GM18507 (cell line): ENCODE measurements around the gene RBM6.
"Not testable (repeated sequence)": the region's sequence is repeated elsewhere in the genome, so short reads cannot be mapped to it uniquely, and the experiment has no call there.

ENCODE experiments used
- DNase-seq: peaks from one replicate; pipeline ENCODE4 v3.0.0; 2011; ENCODE audit warnings: low read depth; ENCODE audit not compliant: insufficient read length; ENCODE audit errors: extremely low spot score
- FAIRE-seq: peaks from 2 replicates; lab custom pipeline; 2011; peaks lifted over from hg19 to GRCh38; lab: Jason Lieb, UNC

RBM6 gene

DNA sequence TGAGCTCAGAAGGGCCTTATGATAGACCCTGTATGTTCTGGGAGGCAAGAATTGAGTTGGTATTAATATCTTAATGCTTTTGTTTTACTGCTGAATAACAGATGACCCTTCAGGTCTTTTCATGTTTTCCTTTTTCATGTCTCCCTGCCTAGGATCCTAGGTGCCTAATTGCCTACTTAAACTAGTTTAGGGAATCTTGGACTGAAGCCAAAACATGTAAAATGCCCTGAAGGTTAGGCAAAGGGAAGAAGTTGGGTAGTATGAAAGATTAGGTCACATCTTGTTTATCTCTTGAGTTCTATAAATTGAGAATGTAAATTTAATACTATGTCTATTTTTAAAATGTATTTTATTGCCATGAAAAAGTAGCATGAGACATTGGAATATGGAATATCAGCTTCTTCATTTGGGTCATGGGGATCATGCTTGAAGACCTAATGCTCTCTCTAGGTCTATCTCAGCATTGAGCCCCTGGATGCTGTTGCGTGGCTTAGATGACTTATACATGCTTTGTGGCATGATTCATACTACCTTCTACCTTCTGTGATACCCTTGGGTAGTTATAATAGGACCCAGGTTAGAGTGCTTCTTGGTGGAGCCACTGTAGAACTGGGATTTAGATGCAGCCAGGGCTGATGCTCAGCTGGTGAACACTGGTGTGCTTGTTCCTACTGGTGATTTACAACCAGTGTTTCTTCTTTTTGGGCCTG, 26.4 kb downstream of the RBM6 start:
- FAIRE-seq, result no peak

DNA sequence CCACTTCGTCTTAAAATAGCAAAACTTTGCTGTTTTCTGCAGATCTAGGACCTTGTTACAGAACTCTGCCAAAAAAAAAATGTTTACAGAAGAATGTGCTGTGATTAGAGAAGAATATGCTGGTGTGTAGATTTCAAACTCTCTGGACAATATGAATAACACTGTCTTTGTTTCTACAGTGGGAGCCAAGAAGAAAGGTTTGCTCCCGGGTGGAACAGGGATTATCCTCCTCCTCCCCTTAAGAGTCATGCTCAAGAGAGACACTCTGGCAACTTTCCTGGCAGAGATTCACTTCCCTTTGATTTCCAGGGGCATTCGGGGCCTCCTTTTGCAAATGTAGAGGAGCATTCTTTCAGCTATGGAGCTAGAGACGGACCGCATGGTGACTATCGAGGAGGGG, 27.3 kb downstream of the RBM6 start:
- DNase-seq, result no peak
- FAIRE-seq, result no peak

More for the DNA sequence above, 26.4 kb downstream of the RBM6 start:
- DNase-seq, result no peak

- no peak for FAIRE-seq
- no peak for DNase-seq
Observed at GRCh38 chr3:49968346-49968745, 28.4 kb downstream of the RBM6 start.

GRCh38 chr3:49972656-49973055, 32.7 kb downstream of the RBM6 start:
- DNase-seq, result no peak
- no peak for FAIRE-seq

DNA sequence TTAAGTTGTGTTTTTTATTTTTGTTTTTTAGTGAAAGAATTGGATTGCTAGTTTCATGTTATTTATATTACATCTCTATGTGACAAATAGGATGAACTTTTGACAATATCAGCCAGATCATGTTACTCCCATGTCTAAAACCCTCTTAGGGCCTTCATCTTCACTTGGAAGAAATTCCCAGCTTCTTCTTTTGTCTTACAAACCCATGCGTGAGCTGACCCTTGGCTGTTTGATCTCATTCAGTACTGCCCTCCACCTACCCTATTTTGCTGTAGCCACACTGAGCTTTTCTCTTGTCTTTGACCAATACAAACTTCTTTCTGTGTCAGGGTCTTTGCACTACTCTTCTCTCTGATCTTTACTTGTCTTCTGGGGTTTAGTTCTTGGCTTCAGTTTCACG, 37.0 kb downstream of the RBM6 start:
- DNase-seq, result no peak
- FAIRE-seq, result no peak

GRCh38 chr3:49984394-49984793, 44.4 kb downstream of the RBM6 start:
- DNase-seq (no peak), FAIRE-seq (no peak)

DNA sequence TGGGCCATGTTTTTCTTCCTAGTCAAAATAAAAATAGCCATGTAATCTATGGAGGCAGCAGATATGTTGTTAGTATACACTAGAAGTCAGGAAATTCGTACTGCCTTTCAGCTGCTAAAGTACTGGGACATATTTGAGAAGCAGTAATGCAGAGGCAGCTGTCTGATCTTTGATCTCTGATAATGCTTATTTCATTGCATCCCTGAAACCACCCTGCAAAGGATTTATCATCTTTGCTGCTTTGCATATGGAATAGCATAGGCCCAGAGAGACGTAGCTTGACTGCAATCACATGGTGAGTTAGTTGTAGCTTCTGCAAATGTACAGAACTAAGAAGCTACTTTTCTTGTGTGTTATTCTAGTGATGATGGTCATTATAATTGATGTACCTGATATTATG, 52.4 kb downstream of the RBM6 start:
- no peak for FAIRE-seq
- DNase-seq, result no peak

DNA sequence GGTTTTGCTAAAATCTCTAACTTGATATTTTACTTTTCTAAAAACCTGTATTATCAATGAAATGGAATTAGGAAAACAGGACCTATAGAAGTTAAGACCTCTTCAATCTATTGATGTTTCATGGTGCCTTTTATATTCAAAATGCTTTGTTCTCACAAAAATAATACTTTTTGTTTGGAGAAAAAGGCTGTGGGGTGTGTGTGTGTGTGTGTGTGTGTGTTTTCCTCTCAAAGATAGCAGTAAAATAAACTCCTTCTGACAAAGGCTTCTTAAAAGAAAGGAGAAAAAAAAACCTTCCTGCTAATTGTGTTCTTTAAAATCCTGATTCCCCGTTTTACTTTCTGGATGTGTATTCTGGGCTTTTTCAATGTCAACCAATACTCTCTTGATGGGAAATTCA, 54.5 kb downstream of the RBM6 start:
- FAIRE-seq (no peak), DNase-seq (no peak)

- FAIRE-seq, result no peak
Observed at GRCh38 chr3:49996016-49996415, 56.1 kb downstream of the RBM6 start.

GRCh38 chr3:49997862-49998261, 57.9 kb downstream of the RBM6 start:
- DNase-seq, result no peak
- FAIRE-seq, result no peak

More at GRCh38 chr3:49996016-49996415, 56.1 kb downstream of the RBM6 start:
- no peak for DNase-seq

DNA sequence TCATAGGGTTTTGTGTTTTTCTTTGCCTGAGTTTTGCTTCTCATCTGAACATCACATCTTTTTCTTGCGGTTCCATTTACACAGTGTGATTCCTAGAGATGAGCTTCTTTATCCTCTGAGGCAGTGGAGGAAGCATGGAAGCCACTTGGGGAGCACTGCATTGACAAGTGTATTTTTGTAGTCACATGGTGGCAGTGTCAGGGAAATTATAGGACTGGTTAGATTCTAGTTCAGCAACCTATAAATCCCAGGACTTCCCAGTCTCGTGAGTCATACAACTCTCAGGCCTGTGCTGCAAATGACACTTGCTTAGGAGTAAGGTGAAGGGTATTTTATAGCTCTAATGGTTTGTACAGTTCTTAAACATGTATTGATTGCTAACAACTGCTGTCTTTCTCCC, 58.4 kb downstream of the RBM6 start:
- FAIRE-seq (no peak), DNase-seq (no peak)

- no peak for DNase-seq
- FAIRE-seq, result no peak
Observed at GRCh38 chr3:50001511-50001910, 61.6 kb downstream of the RBM6 start.

DNA sequence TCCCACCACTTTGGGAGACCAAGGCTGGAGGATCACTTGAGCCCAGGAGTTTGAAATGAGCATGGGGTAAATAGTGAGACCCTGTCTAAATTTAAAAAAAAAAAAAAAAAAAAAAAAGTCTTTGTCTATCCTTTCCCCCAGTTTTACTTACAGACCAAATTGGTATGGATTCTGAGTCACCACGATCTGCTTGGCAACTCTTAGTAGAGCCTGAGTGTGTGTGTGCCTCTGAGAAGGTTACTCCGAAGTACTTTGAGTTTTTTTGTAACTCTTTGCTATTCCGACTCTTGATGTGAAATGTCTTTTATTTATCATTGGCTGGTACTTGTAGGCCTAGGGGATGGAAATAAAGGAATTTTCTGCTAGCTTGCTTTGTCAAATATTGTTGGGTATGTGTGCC, 63.3 kb downstream of the RBM6 start:
- DNase-seq, result no peak
- FAIRE-seq, result no peak

DNA sequence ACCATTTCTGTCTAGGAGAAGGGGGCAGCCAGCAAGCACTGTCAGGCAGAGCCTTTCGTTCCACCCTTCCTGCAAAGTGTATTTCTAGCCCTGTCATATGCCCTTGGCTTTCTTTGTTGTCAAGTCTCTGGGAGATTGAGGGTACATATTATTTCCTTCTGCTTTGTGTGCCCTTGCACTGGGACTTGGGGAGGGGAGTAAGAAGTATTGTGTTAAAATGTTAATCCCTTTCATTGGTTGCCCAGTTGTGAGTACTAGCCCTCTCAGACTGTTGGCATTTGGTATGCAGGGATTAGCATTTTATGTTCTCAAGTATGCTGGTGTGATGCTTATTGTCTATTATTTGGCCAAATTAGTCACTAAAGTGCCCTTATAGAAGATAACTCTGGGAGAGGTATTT, 63.9 kb downstream of the RBM6 start:
- DNase-seq, result no peak
- no peak for FAIRE-seq

GRCh38 chr3:50008931-50009330, 69.0 kb downstream of the RBM6 start:
- no peak for DNase-seq
- no peak for FAIRE-seq

GRCh38 chr3:50010959-50011358, 71.0 kb downstream of the RBM6 start:
- FAIRE-seq, result no peak
- no peak for DNase-seq

- DNase-seq (no peak), FAIRE-seq (no peak)
Observed at GRCh38 chr3:50015918-50016317, 76.0 kb downstream of the RBM6 start.

GRCh38 chr3:50028346-50028745, 88.4 kb downstream of the RBM6 start:
- DNase-seq (no peak), FAIRE-seq (no peak)

DNA sequence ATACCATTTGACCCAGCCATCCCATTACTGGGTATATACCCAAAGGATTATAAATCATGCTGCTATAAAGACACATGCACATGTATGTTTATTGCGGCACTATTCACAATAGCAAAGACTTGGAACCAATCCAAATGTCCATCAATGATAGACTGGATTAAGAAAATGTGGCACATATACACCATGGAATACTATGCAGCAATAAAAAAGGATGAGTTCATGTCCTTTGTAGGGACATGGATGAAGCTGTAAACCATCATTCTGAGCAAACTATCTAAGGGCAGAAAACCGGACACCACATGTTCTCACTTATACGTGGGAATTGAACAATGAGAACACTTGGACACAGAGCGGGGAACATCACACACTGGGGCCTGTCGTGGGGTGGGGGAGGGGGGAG, 91.3 kb downstream of the RBM6 start:
- not testable (repeated sequence) for FAIRE-seq

DNA sequence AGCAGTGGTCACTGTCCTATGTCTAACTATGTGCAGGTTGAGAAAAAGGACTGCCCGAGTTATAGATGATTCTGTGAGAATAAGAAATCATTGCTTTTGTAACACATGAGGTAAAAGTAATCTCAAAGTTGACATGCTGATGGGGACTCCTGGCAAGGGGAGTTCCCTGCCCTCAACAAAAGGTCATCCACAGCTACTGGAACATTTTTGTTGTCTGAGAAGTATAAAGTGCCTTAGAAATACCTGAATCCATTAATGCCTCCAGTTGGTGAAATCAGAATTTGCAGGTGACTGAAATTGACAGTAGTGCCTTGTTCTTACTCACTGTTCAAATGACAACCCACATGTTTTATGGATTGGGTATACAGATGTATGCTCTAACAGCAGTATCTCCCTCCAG, 105.0 kb downstream of the RBM6 start:
- DNase-seq, result no peak
- no peak for FAIRE-seq

More for the DNA sequence above, 91.3 kb downstream of the RBM6 start:
- not testable (repeated sequence) for DNase-seq

GRCh38 chr3:50047426-50047825, 107.5 kb downstream of the RBM6 start:
- DNase-seq (no peak), FAIRE-seq (no peak)

DNA sequence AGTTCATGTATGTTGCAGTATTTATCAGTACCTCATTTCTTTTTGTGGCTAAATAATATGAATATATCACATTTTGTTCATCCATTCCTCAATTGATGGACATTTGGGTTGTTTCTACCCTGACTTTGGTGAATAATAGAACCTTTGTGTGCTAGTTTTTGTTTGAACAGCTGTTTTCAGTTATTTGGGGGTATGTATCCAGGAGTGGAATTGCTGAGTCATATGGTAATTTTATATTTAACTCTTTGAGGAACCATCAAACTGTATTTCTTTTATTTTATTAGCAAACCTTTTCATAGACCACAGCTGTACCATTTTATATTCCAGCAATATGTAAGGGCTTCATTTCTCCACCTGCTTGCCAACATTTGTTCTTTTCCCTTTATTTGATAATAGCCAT, 110.4 kb downstream of the RBM6 start:
- DNase-seq, result no peak
- FAIRE-seq, result no peak
